Smooth muscle cell (in vitro differentiated cells): ENCODE results near the gene CERT1. TPM values are rescaled to one million over a fixed set of nuclear protein-coding genes. Genes with fewer than 3 reads are reported as not detected.

Source experiments
- DNase-seq: peaks from one replicate; lab custom pipeline; 2025; ENCODE audit not compliant: unreplicated experiment; lab: John Stamatoyannopoulos, UW
- H2AFZ ChIP-seq: fragments of 200-600 bp; sonication (generic); 2 replicates; pipeline ENCODE4 v1.6.0; 2016; ENCODE audit warnings: antibody characterized with exemption, low read depth, mild to moderate bottlenecking
- H3F3A ChIP-seq: fragments of 200-600 bp; sonication (generic); 2 replicates; pipeline ENCODE4 v1.6.0; 2017; ENCODE audit warnings: antibody characterized with exemption, low read depth
- H3K27ac ChIP-seq: fragments of 200-600 bp; sonication (generic); 2 replicates; pipeline ENCODE4 v1.5.1; 2016; ENCODE audit warnings: low read depth, mild to moderate bottlenecking
- H3K27me3 ChIP-seq: fragments of 200-600 bp; sonication (generic); 2 replicates; pipeline ENCODE4 v1.6.1; 2016; ENCODE audit warnings: low read depth, mild to moderate bottlenecking
- H3K36me3 ChIP-seq: fragments of 200-600 bp; sonication (generic); 2 replicates; pipeline ENCODE4 v1.5.1; 2016; ENCODE audit warnings: low read depth
- H3K4me1 ChIP-seq: fragments of 200-600 bp; sonication (generic); 2 replicates; pipeline ENCODE4 v1.5.1; 2016; ENCODE audit warnings: low read depth
- H3K4me2 ChIP-seq: fragments of 200-600 bp; sonication (generic); 2 replicates; pipeline ENCODE4 v1.6.0; 2016; ENCODE audit warnings: mild to moderate bottlenecking
- H3K4me3 ChIP-seq: fragments of 200-600 bp; sonication (generic); 2 replicates; pipeline ENCODE4 v1.5.1; 2016; ENCODE audit warnings: mild to moderate bottlenecking
- H3K79me2 ChIP-seq: fragments of 200-600 bp; sonication (generic); 2 replicates; pipeline ENCODE4 v1.6.0; 2016; ENCODE audit warnings: low read depth, mild to moderate bottlenecking
- H3K9ac ChIP-seq: fragments of 200-600 bp; sonication (generic); 2 replicates; pipeline ENCODE4 v1.6.0; 2016; ENCODE audit warnings: low read depth
- H3K9me3 ChIP-seq: fragments of 200-600 bp; sonication (generic); replicated peaks from 2 replicates; pipeline ENCODE4 v1.5.1; 2016; ENCODE audit warnings: low read depth
- H4K20me1 ChIP-seq: fragments of 200-600 bp; sonication (generic); 2 replicates; pipeline ENCODE4 v1.6.0; 2016; ENCODE audit warnings: low read depth
- CTCF ChIP-seq: fragments of 200-600 bp; sonication (generic); IDR thresholded peaks from 2 replicates; pipeline ENCODE4 v1.5.1; 2017; ENCODE audit warnings: borderline replicate concordance, mild to moderate bottlenecking, antibody characterized with exemption; ENCODE audit not compliant: insufficient read depth, poor library complexity, severe bottlenecking
- WGBS: methylation state at CpG from one replicate; pipeline ENCODE4 v1.1.7; 2016; ENCODE audit warnings: low lambda C conversion rate; 5-methylcytosine and 5-hydroxymethylcytosine counted together
- polyA plus RNA-seq: library from polyadenylated mRNA; unstranded; fragments of >200 nt; fragmentation: Nextera tagmentation; extraction: Ambion mirVana; gene quantifications from 2 replicates; pipeline ENCODE4 v1.2.1, GENCODE V29; 2016
- total RNA-seq: library from RNA; depleted of rRNA; stranded (reverse); fragments of >200 nt; gene quantifications from 2 replicates; pipeline ENCODE4 v1.2.3, GENCODE V29; 2014

The CERT1 gene
- total and polyA plus RNA-seq, 2 experiments from 2014 or later = 9.1 to 31.0 TPM

- H3K27ac ChIP-seq = no peak overlapping the region
- H2AFZ ChIP-seq = no peak overlapping the region
- no peak for TF ChIP-seq CTCF
- no peaks in the 10 kb centered on the region for H3K9me3 ChIP-seq
- H4K20me1 ChIP-seq = peaks cover 30% of the 10 kb centered on the region
- WGBS = 90% methylated on average over 7 of the region's 7 CpGs
- H3K9ac ChIP-seq = no peak overlapping the region
- H3K4me3 ChIP-seq = no peak overlapping the region
- H3F3A ChIP-seq = peaks cover 40% of the 10 kb centered on the region
- no peaks in the 10 kb centered on the region for H3K79me2 ChIP-seq
- H3K36me3 ChIP-seq = peaks cover 10% of the 10 kb centered on the region
- H3K4me1 ChIP-seq = no peaks in the 10 kb centered on the region
- DNase-seq = no peak
- no peak overlapping the region for H3K4me2 ChIP-seq
- H3K27me3 ChIP-seq = no peaks in the 10 kb centered on the region
Measured at GRCh38 chr5:75364571-75365280, 146.7 kb downstream of the CERT1 start.

GRCh38 chr5:75363726-75364495 is 147.5 kb downstream of the CERT1 start:
- no peaks in the 10 kb centered on the region for H3K79me2 ChIP-seq
- TF ChIP-seq CTCF = no peak

GRCh38 chr5:75363111-75363510 is 148.3 kb downstream of the CERT1 start:
- H3K9ac ChIP-seq = no peak overlapping the region
- WGBS = 82% methylated on average over 5 of the region's 5 CpGs
- DNase-seq = no peak
- TF ChIP-seq CTCF = no peak
- H3K27me3 ChIP-seq = no peaks in the 10 kb centered on the region
- no peaks in the 10 kb centered on the region for H3K9me3 ChIP-seq
- H3K79me2 ChIP-seq = no peaks in the 10 kb centered on the region
- no peaks in the 10 kb centered on the region for H3K4me1 ChIP-seq
- H3F3A ChIP-seq = peaks cover 37% of the 10 kb centered on the region
- peaks cover 20% of the 10 kb centered on the region for H3K36me3 ChIP-seq
- no peak overlapping the region for H2AFZ ChIP-seq
- no peak overlapping the region for H3K27ac ChIP-seq
- no peak overlapping the region for H3K4me3 ChIP-seq
- H3K4me2 ChIP-seq = no peak overlapping the region
- peaks cover 46% of the 10 kb centered on the region for H4K20me1 ChIP-seq

More at GRCh38 chr5:75363726-75364495, 147.5 kb downstream of the CERT1 start:
- H4K20me1 ChIP-seq = peaks cover 38% of the 10 kb centered on the region
- H3K9ac ChIP-seq = no peak overlapping the region
- H3K36me3 ChIP-seq = peaks cover 18% of the 10 kb centered on the region
- DNase-seq = no peak
- H2AFZ ChIP-seq = no peak overlapping the region
- no peaks in the 10 kb centered on the region for H3K27me3 ChIP-seq
- H3F3A ChIP-seq = peaks cover 43% of the 10 kb centered on the region
- 90% methylated on average over 8 of the region's 8 CpGs for WGBS
- no peak overlapping the region for H3K4me2 ChIP-seq
- no peaks in the 10 kb centered on the region for H3K9me3 ChIP-seq
- no peak overlapping the region for H3K27ac ChIP-seq
- H3K4me1 ChIP-seq = no peaks in the 10 kb centered on the region
- H3K4me3 ChIP-seq = no peak overlapping the region
